ENCODE data around the gene CDON. TPM values are rescaled to one million over a fixed set of nuclear protein-coding genes. Genes with fewer than 3 reads are reported as not detected.

Gene CDON
- total and polyA plus RNA-seq, 2 donors (not counting 3 experiments of a cell fraction or from before 2014, with no cell fraction given), result 1.6 to 3.8 TPM

DNA sequence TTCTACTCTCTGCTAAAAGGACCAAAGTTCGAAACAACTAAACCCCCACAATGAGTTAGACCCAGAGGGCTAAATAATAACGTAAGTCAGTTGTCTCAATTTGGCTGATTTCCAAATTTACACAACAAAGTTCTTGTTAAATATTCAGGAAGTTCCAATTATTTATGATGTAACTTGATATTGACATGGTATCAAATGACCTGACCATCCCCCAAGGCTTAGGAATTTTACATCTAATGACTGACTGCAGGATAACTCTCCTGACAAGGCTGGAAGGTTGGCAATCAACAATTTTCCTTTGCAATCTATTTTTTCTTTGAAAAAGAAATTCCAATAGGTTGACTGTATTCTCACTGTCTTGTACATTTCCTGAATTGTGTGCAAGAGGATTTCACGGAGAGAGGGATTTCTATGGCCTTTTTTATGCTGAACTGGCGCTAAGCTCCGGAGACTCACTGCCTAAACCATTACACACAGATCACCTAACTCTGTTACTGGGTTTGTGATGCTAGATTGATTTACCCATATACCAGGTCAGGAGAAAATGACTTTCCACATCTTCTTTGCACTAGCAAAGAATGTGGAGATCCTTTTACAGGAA is 9.6 kb upstream of the CDON start:
- ChIA-PET POLR2A (no interaction called here), CTCF (interaction anchor here (1.3 kb wide), 2 partner anchors 10 to 12 kb away, joined by 3 to 4 read pairs; no protein-coding TSS in a partner anchor)
- dilution Hi-C loops (cut with MboI; ENCODE audit: extremely low pct_ligation_motif_present, low sequenced_read_pairs) (no loop called here), intact Hi-C loops (cut with micrococcal nuclease) (no loop called here)
- no peak overlapping the region for H3K4me2 ChIP-seq (ENCODE audit: insufficient read depth, low read length)
- H3K9me3 ChIP-seq (replicated peaks; ENCODE audit: control insufficient read depth, insufficient read depth, low read length), result no peaks in the 10 kb centered on the region
- H3K9ac ChIP-seq (replicated peaks; ENCODE audit: extremely low read depth, insufficient read depth, low read length), result no peak overlapping the region
- H3K36me3 ChIP-seq (ENCODE audit: control insufficient read depth in 2 of 2, extremely low read depth in 1 of 2, insufficient read depth in 2 of 2, low read length in 2 of 2), result no peaks in the 10 kb centered on the region
- FAIRE-seq (no peak), DNase-seq (ENCODE audit: low read depth, low spot score) (no peak)
- no peak overlapping the region for H3K27ac ChIP-seq (ENCODE audit: insufficient read depth, low read depth, low read length)
- no peaks in the 10 kb centered on the region for H3K9me1 ChIP-seq (replicated peaks; ENCODE audit: control insufficient read depth, extremely low read depth, insufficient read depth, low read length)
- TF ChIP-seq JUN (IDR thresholded peaks at IDR 0.05; ENCODE audit: borderline replicate concordance, insufficient read depth, insufficient read length, low read depth), result no peak
- no peak for TF ChIP-seq EZH2 (IDR thresholded peaks at IDR 0.05; ENCODE audit: borderline replicate concordance, low read depth, low read length, severe bottlenecking)
- TF ChIP-seq POLR2AphosphoS5 (IDR thresholded peaks at IDR 0.05; ENCODE audit: insufficient read depth, low read depth, low read length), result no peak
- no peak for TF ChIP-seq MYC (IDR thresholded peaks at IDR 0.05; ENCODE audit: low read depth, low read length)
- TF ChIP-seq, protein P1, sequence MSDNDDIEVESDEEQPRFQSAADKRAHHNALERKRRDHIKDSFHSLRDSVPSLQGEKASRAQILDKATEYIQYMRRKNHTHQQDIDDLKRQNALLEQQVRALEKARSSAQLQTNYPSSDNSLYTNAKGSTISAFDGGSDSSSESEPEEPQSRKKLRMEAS (IDR thresholded peaks at IDR 0.05; ENCODE audit: insufficient read depth, insufficient read length), result no peak
- no peak for TF ChIP-seq GATA2 (IDR thresholded peaks at IDR 0.05; ENCODE audit: insufficient read depth, insufficient read length, low read depth, low read length)
- no peak for TF ChIP-seq POLR2A (IDR thresholded peaks at IDR 0.05; ENCODE audit: low read depth, low read length)
- TF ChIP-seq FOS (IDR thresholded peaks at IDR 0.05; ENCODE audit: borderline replicate concordance, insufficient read depth, low read length), result no peak
- TF ChIP-seq, protein P2, sequence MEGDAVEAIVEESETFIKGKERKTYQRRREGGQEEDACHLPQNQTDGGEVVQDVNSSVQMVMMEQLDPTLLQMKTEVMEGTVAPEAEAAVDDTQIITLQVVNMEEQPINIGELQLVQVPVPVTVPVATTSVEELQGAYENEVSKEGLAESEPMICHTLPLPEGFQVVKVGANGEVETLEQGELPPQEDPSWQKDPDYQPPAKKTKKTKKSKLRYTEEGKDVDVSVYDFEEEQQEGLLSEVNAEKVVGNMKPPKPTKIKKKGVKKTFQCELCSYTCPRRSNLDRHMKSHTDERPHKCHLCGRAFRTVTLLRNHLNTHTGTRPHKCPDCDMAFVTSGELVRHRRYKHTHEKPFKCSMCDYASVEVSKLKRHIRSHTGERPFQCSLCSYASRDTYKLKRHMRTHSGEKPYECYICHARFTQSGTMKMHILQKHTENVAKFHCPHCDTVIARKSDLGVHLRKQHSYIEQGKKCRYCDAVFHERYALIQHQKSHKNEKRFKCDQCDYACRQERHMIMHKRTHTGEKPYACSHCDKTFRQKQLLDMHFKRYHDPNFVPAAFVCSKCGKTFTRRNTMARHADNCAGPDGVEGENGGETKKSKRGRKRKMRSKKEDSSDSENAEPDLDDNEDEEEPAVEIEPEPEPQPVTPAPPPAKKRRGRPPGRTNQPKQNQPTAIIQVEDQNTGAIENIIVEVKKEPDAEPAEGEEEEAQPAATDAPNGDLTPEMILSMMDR (IDR thresholded peaks at IDR 0.05; ENCODE audit: extremely low read depth in 1 of 2, insufficient read depth in 1 of 2, low read depth in 1 of 2, low read length in 2 of 2), result no peak
- no peaks in the 10 kb centered on the region for H3K4me1 ChIP-seq (ENCODE audit: control insufficient read depth, extremely low read depth, insufficient read depth, low read length)
- no peak overlapping the region for H2AFZ ChIP-seq (ENCODE audit: low read depth, low read length)
- no peaks in the 10 kb centered on the region for H3K79me2 ChIP-seq (ENCODE audit: control insufficient read depth, insufficient read depth, low read length)
- H3K4me3 ChIP-seq (replicated peaks in 1 of 3; ENCODE audit: insufficient read depth in 1 of 3, low read depth in 1 of 3, low read length in 3 of 3), result no peak overlapping the region
- H4K20me1 ChIP-seq (replicated peaks; ENCODE audit: control insufficient read depth, extremely low read depth, insufficient read depth, low read length), result no peaks in the 10 kb centered on the region
- BruUV-seq (replicated peaks), result no TSS peak
- no peaks in the 10 kb centered on the region for H3K27me3 ChIP-seq (ENCODE audit: control insufficient read depth in 2 of 2, insufficient read depth in 2 of 2, low read length in 2 of 2)
